Naive thymus-derived CD8-positive, alpha-beta T cell (primary cell): ENCODE results near the gene BTN2A1. TPM values are rescaled to one million over a fixed set of nuclear protein-coding genes. Genes with fewer than 3 reads are reported as not detected.
"Not testable (repeated sequence)": the region's sequence is repeated elsewhere in the genome, so short reads cannot be mapped to it uniquely, and the experiment has no call there.

Experiments
- ATAC-seq, 2 donors: fragments of 150-1000 bp; cut with Tn5 transposase in 1 of 2; sonication (Bioruptor Pico), chemical (Tn5 transposase) in 1 of 2; 1 replicate in 1 of 2; 2 replicates in 1 of 2; pipeline ENCODE4 v1.10.0; 2021; ENCODE audit warnings: mild to moderate bottlenecking in 2 of 2, moderate library complexity in 2 of 2
- POLR2A ChIA-PET: fragments of 350-600 bp; sonication (Branson Sonifier 250); formaldehyde crosslinking; loops from one replicate; lab custom pipeline; 2021; ENCODE audit warnings: antibody characterized with exemption; lab: Charles Lee
- DNase-seq, 10 donors: peaks; one replicate each; pipeline versions ENCODE4 v3.0.0 to v3.0.0-alpha.2; 2020 to 2022
- H3K27ac Mint-ChIP-seq, 10 donors: one replicate each; pipeline ENCODE4 v1.8.0; 2020 to 2022; ENCODE audit warnings: mild to moderate bottlenecking in 10 of 10, mixed read lengths in 10 of 10, moderate library complexity in 4 of 10, inconsistent platforms in 1 of 10
- H3K27me3 Mint-ChIP-seq, 5 donors: one replicate each; pipeline ENCODE4 v1.8.0; 2021 to 2022; ENCODE audit warnings: mixed read lengths in 5 of 5
- H3K36me3 Mint-ChIP-seq, 3 donors: one replicate each; pipeline ENCODE4 v1.8.0; 2020 to 2022; ENCODE audit warnings: mixed read lengths in 3 of 3, mild to moderate bottlenecking in 2 of 3, inconsistent platforms in 1 of 3
- H3K4me1 Mint-ChIP-seq, 4 donors: one replicate each; pipeline ENCODE4 v1.8.0; 2021 to 2022; ENCODE audit warnings: mixed read lengths in 4 of 4
- H3K4me3 Mint-ChIP-seq, 10 donors: one replicate each; pipeline ENCODE4 v1.8.0; 2020 to 2022; ENCODE audit warnings: mild to moderate bottlenecking in 10 of 10, mixed read lengths in 10 of 10, moderate library complexity in 6 of 10, inconsistent platforms in 1 of 10
- H3K9me3 Mint-ChIP-seq, 9 donors: one replicate each; pipeline ENCODE4 v1.8.0; 2020 to 2022; ENCODE audit warnings: mixed read lengths in 9 of 9, mild to moderate bottlenecking in 3 of 9, inconsistent platforms in 1 of 9, moderate library complexity in 1 of 9
- polyA plus RNA-seq, 3 donors: library from polyadenylated mRNA; unstranded; fragments of 300-500 nt; fragmentation: Illumina TruSeq; gene quantifications; one replicate each; pipeline ENCODE4 v1.2.3, GENCODE V29; 2021
- total RNA-seq, 8 experiments: library from RNA in 2 of 8; stranded (reverse) in 2 of 8; gene quantifications; one replicate each; pipeline ENCODE4 v1.2.3 and lab custom pipeline; 2021 to 2026

Gene BTN2A1
- total and polyA plus RNA-seq, 5 experiments from 2014 or later: 9.6 to 63.6 (median 13.7) TPM

- ATAC-seq (no peak), DNase-seq (no peak)
- Mint-ChIP-seq H3K4me1 (peaks cover 27 to 60% (median 47%) of the 10 kb centered on the region in 4 donors), H3K4me3 (peak overlapping the region in 3 of 10 donors; percentile 2 to 19 (median 12)), H3K36me3 (peaks cover 4 to 51% (median 14%) of the 10 kb centered on the region in 3 donors), H3K27ac (peak overlapping the region; percentile 66 to 99 (median 88)), H3K9me3 (no peaks in the 10 kb centered on the region), H3K27me3 (no peaks in the 10 kb centered on the region)
- POLR2A ChIA-PET: interaction anchor here (0.6 to 1.3 kb wide), 5 partner anchors 9 to 243 kb away, joined by 3 to 9 read pairs (median 4); no protein-coding TSS in a partner anchor
Observed at GRCh38 chr6:26455357-26455970, 2.3 kb upstream of the BTN2A1 start.

GRCh38 chr6:26457264-26457805, 420 bp upstream of the BTN2A1 start:
- Mint-ChIP-seq H3K27ac (peak overlapping the region; percentile 86 to 99 (median 97)), H3K27me3 (no peaks in the 10 kb centered on the region), H3K36me3 (peaks cover 4 to 50% (median 24%) of the 10 kb centered on the region in 3 donors), H3K4me1 (peaks cover 34 to 74% (median 63%) of the 10 kb centered on the region in 4 donors), H3K9me3 (no peaks in the 10 kb centered on the region), H3K4me3 (peak overlapping the region; percentile 96 to 100 (median 99))
- POLR2A ChIA-PET: interaction anchor here (0.6 to 1.0 kb wide), 2 partner anchors 16 to 76 kb away, joined by 3 to 5 read pairs; no protein-coding TSS in a partner anchor
- ATAC-seq (peak; percentile 17 to 20), DNase-seq (peak in 1 of 10 donors; percentile 23)

- Mint-ChIP-seq H3K4me3 (peak overlapping the region; percentile 72 to 98 (median 88)), H3K9me3 (no peaks in the 10 kb centered on the region), H3K36me3 (peaks cover 6 to 62% (median 41%) of the 10 kb centered on the region in 3 donors), H3K27me3 (no peaks in the 10 kb centered on the region), H3K4me1 (peaks cover 44 to 82% (median 79%) of the 10 kb centered on the region in 4 donors), H3K27ac (peak overlapping the region; percentile 76 to 92 (median 84))
- ATAC-seq: no peak
- DNase-seq: no peak
- POLR2A ChIA-PET: no interaction called here
Observed at GRCh38 chr6:26459023-26459810, 1.5 kb downstream of the BTN2A1 start.

- H3K4me1 Mint-ChIP-seq: peaks cover 43 to 91% (median 81%) of the 10 kb centered on the region in 4 donors
- H3K4me3 Mint-ChIP-seq: peak overlapping the region; percentile 52 to 97 (median 78)
- H3K27ac Mint-ChIP-seq: peak overlapping the region in 7 of 10 donors; percentile 19 to 74 (median 55)
- not testable (repeated sequence) for ATAC-seq, H3K9me3 Mint-ChIP-seq, DNase-seq, H3K27me3 Mint-ChIP-seq
- POLR2A ChIA-PET: interaction anchor here (0.6 to 1.7 kb wide), 4 partner anchors 11 to 54 kb away, joined by 3 to 5 read pairs (median 3); no protein-coding TSS in a partner anchor
- H3K36me3 Mint-ChIP-seq: peaks cover 12 to 76% (median 55%) of the 10 kb centered on the region in 3 donors
Observed at GRCh38 chr6:26461353-26461752, 3.6 kb downstream of the BTN2A1 start.

GRCh38 chr6:26464014-26464413, 6.3 kb downstream of the BTN2A1 start:
- H3K9me3 Mint-ChIP-seq: no peaks in the 10 kb centered on the region
- POLR2A ChIA-PET: interaction anchor here (1.5 kb wide), 2 partner anchors 10 to 58 kb away, joined by 3 to 4 read pairs; no protein-coding TSS in a partner anchor
- no peak overlapping the region for H3K4me3 Mint-ChIP-seq
- no peaks in the 10 kb centered on the region for H3K27me3 Mint-ChIP-seq
- peaks cover 39 to 74% (median 67%) of the 10 kb centered on the region in 4 donors for H3K4me1 Mint-ChIP-seq
- ATAC-seq (no peak), DNase-seq (no peak)
- H3K27ac Mint-ChIP-seq: peak overlapping the region; percentile 13 to 76 (median 46)
- peaks cover 22 to 97% (median 77%) of the 10 kb centered on the region in 3 donors for H3K36me3 Mint-ChIP-seq

- POLR2A ChIA-PET: interaction anchor here (1.0 to 1.5 kb wide), 3 partner anchors 9 to 58 kb away, joined by 3 to 4 read pairs (median 4); no protein-coding TSS in a partner anchor
- Mint-ChIP-seq H3K4me1 (peaks cover 34 to 70% (median 61%) of the 10 kb centered on the region in 4 donors), H3K9me3 (no peaks in the 10 kb centered on the region), H3K4me3 (peak overlapping the region in 1 of 10 donors; percentile 5), H3K36me3 (peaks cover 21 to 93% (median 77%) of the 10 kb centered on the region in 3 donors), H3K27me3 (no peaks in the 10 kb centered on the region), H3K27ac (peak overlapping the region; percentile 3 to 77 (median 60))
- no peak for ATAC-seq
- DNase-seq: no peak
Observed at GRCh38 chr6:26464416-26465131, 6.8 kb downstream of the BTN2A1 start.

- POLR2A ChIA-PET: no interaction called here
- peaks cover 29 to 58% (median 49%) of the 10 kb centered on the region in 4 donors for H3K4me1 Mint-ChIP-seq
- ATAC-seq (no peak), DNase-seq (no peak)
- H3K4me3 Mint-ChIP-seq: no peak overlapping the region
- peaks cover 21 to 81% (median 69%) of the 10 kb centered on the region in 3 donors for H3K36me3 Mint-ChIP-seq
- no peaks in the 10 kb centered on the region for H3K9me3 Mint-ChIP-seq
- peak overlapping the region in 5 of 10 donors; percentile 18 to 76 (median 33) for H3K27ac Mint-ChIP-seq
- no peaks in the 10 kb centered on the region for H3K27me3 Mint-ChIP-seq
Observed at GRCh38 chr6:26465776-26466175, 8.0 kb downstream of the BTN2A1 start.

GRCh38 chr6:26468829-26469228, 11.1 kb downstream of the BTN2A1 start:
- Mint-ChIP-seq H3K27ac (peak overlapping the region in 8 of 10 donors; percentile 36 to 79 (median 58)), H3K4me3 (peak overlapping the region in 1 of 10 donors; percentile 2), H3K27me3 (no peaks in the 10 kb centered on the region), H3K9me3 (peaks cover 0 to 12% (median 4%) of the 10 kb centered on the region in 9 donors), H3K4me1 (peaks cover 23 to 56% (median 44%) of the 10 kb centered on the region in 4 donors), H3K36me3 (peaks cover 28 to 66% (median 54%) of the 10 kb centered on the region in 3 donors)
- ATAC-seq: no peak
- POLR2A ChIA-PET: no interaction called here
- DNase-seq: no peak

- Mint-ChIP-seq H3K27ac (peak overlapping the region in 5 of 10 donors; percentile 84 to 100 (median 95)), H3K27me3 (no peaks in the 10 kb centered on the region), H3K9me3 (peaks cover 0 to 12% (median 4%) of the 10 kb centered on the region in 9 donors), H3K36me3 (peaks cover 20 to 51% (median 35%) of the 10 kb centered on the region in 3 donors), H3K4me3 (no peak overlapping the region), H3K4me1 (peaks cover 22 to 57% (median 42%) of the 10 kb centered on the region in 4 donors)
- POLR2A ChIA-PET: no interaction called here
- ATAC-seq (no peak), DNase-seq (no peak)
Observed at GRCh38 chr6:26470643-26471042, 12.9 kb downstream of the BTN2A1 start.

- POLR2A ChIA-PET: interaction anchor here (0.6 to 1.6 kb wide), 6 partner anchors 10 to 199 kb away, joined by 3 to 5 read pairs (median 4); partner anchors contain the start of gene BTN3A3
- H3K4me3 Mint-ChIP-seq: peak overlapping the region in 2 of 10 donors; percentile 25 to 26
- H3K36me3 Mint-ChIP-seq: peaks cover 20 to 42% (median 22%) of the 10 kb centered on the region in 3 donors
- peaks cover 27 to 66% (median 50%) of the 10 kb centered on the region in 4 donors for H3K4me1 Mint-ChIP-seq
- no peaks in the 10 kb centered on the region for H3K27me3 Mint-ChIP-seq
- peak overlapping the region in 7 of 10 donors; percentile 84 to 100 (median 99) for H3K27ac Mint-ChIP-seq
- ATAC-seq (no peak), DNase-seq (no peak)
- H3K9me3 Mint-ChIP-seq: peaks cover 0 to 12% (median 4%) of the 10 kb centered on the region in 9 donors
Observed at GRCh38 chr6:26471970-26472369, 14.2 kb downstream of the BTN2A1 start.

GRCh38 chr6:26472549-26473290, 15.0 kb downstream of the BTN2A1 start:
- peak overlapping the region; percentile 44 to 100 (median 98) for H3K4me3 Mint-ChIP-seq
- peaks cover 15 to 36% (median 19%) of the 10 kb centered on the region in 3 donors for H3K36me3 Mint-ChIP-seq
- H3K9me3 Mint-ChIP-seq: peaks cover 0 to 12% (median 4%) of the 10 kb centered on the region in 9 donors
- POLR2A ChIA-PET: interaction anchor here (0.6 to 3.8 kb wide), 19 partner anchors 11 to 1399 kb away, joined by 3 to 55 read pairs (median 5); partner anchors contain the start of genes BTN2A1, BTN3A3 and HMGN4
- peaks cover 29 to 71% (median 57%) of the 10 kb centered on the region in 4 donors for H3K4me1 Mint-ChIP-seq
- H3K27ac Mint-ChIP-seq: peak overlapping the region; percentile 96 to 100 (median 99)
- no peaks in the 10 kb centered on the region for H3K27me3 Mint-ChIP-seq
- peak in 2 of 10 donors; percentile 9 to 12 for DNase-seq
- no peak for ATAC-seq
